ENCODE data around the gene RAD9A.

The RAD9A gene

DNA sequence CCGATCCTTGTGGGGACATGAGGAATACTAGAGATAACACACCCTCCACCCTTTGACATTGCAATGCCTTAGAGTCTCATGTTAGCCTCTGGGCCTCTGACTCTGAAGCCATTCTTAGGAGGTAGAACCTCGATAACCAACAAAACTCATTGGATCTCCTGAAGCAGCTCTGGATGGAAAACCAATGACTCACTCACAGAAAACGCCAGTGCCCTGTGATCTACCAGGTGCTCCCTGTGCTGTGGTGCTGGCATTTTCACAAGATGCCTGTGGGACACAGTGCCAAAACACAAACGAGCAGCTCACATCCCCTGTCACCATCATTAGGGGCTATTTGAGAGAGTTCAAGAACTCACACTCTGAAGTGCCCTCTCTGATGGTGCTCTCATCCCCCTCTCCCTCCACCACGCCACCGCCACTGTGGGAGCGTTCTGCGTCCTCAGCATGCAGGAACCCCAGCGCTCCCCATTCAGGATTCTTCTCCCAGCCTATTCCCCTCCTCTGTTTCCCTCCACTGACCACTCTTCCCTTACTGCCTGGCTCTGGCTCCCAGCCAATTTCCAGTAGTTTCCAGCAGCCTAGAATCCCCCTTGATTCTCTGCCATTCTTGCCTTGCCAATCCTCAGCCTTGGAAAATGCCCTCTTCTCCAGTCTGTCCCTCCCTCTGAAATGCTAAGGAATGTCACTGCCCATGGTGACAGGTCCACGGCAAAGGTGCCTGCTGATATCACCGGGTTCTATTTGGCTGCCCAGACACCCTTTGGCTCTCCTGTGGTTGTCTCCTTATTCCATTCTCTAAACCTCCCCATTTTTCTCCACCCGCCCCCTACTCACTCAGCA is 33.7 kb upstream of the RAD9A start:
- DNase-seq = no peak

DNA sequence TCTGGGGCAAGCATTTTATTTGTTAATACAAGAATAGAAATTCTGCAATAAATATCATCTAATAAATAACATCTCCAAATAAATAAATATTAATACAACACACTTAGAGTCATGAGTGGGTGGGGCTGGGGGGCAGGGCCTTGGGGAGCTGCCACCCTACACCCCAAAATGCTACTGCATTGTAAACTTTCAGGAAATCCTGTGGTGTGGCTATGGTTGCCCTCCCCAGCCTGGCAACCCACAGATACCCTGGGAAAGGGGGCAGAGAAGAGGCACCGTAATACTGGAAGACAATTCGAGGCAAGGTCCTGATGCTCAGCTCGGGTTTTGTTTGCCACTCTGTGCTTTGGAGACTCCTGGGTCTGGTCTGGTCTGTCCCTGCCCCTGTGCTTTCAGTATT is 27.6 kb upstream of the RAD9A start:
- no peak for DNase-seq

DNA sequence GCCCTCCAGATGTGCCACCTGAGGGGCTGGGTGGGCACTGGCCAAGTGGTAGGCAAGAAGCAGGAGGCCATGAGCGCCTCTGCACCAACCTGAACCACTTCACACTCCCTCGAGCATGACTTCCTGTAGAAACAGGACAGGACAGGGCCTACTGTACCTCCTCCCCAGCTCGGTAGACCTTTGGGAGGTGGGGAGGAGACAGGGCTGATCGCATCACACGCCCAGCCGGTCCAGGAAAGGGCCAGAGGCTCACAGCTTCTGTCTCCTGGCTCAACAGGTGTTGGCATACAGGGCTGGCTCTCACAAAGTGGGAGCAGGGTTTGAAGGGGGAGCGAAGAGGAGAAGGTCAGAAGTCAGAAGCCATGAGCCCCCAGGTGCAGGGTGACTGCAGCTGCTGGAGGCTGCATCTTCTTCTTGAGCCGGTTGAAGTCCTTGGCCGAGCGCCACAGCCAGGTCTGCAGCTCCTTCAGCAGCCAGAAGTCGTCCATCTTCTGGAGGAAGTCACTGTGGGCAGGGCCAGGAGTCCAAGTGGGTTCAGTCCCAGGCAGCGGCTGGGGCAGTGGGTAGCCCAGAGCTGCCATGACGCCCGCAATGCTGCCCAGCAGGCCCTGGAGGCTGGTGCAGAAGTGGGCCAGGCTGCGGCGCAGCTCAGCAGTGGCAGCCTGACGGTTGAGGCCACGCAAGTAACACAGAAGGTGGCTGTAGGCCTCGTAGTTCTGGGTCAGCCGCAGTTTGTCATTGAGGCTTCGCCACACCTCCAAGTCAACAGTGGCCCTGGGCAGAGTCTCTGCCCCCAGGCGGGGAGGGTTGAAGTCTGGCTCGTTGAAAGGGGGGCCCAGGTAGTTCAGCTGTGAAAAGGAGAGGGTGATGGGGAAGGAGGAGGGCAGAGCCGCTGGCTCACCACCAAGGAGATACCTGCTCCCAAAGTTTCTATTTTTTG is 26.7 kb upstream of the RAD9A start:
- no peak for DNase-seq

DNA sequence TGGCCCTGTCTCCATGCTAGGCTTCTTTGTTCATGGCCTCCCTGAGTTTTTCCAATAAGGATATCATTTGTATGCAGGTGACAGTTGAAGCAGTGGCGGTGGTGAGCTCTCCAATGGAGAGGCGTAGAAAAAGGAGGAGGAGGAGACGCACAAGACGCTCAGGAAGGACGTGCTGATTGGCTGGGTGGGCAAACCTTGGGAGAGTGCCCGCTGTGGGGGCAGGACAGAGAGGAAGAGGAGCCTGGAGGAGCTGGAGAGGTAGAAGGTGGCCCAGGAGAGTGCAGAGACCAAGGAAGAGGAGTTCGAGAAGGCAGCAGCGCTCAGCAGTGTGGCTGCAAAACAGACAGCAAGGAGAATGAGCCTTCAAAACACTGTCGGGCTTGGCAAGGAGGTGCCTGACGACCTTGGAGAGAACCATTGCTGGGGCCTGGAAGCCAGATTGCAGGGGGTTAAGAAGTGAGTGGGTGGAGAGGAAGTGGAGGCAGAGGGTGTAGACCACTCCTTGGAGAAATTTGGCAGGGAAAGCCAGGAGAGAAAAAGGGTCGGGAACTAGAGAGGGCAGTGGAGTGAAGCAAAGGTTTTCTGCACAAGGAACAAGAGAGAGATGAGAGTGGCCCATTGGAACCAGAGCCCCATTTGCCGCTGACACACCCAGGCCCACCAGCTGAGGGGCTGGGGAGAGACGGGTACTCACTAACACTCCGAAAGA is 25.9 kb upstream of the RAD9A start:
- no peak for DNase-seq

DNA sequence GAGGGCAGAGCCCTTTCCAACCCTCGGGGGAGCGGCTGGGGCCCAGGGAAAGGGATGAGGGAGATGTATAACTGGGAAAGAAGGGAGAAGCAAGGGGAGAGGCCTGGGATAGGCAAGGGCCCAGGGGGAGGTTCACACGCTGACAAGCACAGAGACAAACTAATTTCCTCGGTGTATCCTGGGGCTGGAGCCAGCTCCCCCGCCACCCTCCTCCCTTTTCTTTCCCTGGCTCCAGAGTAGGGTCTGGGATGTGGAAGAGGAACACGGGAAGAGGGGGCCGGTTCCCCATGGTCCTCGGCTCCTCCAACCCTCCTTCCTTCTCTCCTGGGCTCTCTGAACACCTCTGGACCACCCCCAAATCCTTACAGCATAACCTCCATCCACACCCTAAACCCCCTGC is 25.2 kb upstream of the RAD9A start:
- no peak for DNase-seq

DNA sequence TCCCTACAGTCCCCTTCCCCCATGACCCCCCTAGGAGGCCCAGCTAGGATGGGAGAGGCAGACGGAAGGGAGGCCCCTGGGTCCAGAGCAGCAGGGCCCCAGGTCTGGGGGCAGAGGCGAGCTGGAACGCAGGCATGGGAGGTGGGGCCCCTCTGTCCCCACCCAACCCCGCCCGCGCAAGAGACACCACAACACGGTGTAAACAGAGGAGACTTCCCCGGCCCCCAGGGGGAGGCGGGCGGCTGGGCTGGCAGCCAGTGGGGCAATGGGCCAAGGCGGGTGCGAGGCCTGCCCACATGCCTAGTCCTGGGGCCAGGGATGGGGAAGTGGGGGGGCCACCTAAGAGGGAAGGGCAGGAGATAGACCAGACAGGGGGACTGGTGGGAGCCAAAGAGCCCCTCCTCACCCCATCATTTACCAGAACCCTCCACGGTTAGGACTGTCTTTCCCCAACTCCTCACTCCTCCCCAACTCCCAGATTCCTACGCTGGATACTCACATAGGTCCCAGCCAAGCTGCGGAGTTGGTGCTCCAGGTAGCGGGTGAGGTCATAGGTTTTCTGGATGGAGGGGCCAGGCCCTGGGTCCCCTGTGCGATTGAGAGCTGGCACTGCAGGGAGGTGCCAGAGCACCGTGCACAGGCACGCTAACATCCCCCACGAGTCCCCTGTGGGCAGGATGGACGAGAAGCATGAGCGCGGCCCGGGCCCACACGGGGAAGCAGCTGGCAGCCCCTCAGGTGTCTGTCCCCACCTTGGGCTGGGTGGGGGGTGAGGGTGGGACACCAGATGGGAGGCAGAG is 24.6 kb upstream of the RAD9A start:
- DNase-seq = no peak

DNA sequence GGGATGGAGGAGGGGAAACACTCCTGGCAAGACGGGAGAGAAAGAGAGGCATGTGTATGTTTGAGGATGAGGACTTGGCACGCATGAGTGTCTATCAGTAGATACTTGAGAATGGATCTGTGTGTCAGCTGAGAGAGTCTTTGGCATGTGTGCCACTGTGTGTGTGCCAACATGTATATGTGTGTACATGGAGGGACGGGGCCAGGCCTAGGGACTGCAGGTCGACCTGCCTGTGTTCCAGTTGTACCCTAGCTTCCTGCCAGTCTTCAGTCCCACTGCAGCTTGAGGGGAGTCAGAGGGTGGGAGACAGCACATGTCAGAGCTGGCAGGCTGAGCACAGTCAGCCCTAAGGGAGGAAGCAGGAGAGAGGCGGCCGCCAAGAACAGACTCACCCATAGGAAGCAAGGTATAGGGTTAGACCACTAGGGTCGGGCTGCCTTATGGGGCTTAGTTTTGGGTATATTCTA is 24.0 kb upstream of the RAD9A start:
- DNase-seq = peak; percentile 72

DNA sequence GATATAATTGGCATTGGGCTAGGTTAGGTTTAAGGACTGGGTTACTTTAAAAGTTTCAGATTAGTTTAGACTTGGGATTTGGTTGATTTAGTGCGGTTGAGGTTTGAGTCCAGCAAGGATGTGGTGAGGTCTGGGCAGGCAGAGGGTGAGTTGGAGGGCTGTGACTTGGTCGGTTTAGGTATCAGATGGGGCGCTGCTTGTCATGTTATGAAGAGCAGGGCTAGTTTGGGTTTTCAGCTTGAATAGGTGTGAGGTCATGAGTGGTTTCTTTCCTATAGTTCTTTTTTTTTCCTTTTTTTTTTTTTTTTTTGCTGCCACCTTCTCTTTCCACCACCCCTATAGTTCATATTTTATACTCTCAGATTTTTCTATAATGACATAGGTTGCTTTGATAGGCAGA is 23.2 kb upstream of the RAD9A start:
- no peak for DNase-seq

DNA sequence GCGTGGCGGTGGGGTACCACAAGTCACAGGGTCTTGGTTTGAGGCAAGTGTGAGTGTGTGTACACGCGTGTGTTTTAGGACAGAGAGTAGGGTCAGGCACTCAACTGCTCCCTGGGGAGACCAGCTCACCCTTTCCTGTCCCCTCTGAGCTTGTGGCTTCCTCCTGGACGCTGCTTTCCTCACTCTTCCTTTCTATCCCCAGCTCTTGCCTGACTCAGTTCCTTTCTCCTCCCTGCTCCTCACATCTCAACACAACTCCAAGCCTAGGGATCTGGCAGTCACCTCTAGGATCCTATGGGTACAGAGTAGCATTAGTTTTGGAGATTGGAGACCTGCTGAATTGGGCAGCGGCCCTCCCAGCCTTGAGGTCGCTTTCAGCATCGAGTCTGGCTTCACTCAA is 22.5 kb upstream of the RAD9A start:
- DNase-seq = no peak

DNA sequence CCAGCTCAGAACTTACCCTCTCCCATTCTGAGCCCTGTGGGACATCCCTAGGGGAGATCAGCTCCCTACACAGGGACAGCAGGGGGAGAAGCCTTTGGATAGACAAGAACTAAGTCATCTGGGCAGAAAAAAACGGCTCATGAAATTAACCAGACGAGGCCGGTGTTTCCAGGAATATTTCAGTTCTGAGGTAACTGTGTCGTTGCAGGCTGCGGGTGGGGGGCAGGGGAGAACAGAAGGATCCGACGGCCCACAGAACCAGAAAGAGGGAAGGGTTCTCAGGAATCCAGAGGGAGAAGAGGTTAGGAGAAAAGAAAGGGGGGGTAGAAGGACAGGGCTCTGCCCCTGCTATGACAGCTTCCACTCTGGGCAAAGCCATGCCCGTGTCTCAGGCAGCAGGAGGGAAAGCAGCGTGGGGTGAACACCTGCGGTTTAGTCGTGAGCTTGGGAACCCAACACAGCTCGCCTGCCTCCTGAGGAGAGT is 21.9 kb upstream of the RAD9A start:
- DNase-seq = no peak

DNA sequence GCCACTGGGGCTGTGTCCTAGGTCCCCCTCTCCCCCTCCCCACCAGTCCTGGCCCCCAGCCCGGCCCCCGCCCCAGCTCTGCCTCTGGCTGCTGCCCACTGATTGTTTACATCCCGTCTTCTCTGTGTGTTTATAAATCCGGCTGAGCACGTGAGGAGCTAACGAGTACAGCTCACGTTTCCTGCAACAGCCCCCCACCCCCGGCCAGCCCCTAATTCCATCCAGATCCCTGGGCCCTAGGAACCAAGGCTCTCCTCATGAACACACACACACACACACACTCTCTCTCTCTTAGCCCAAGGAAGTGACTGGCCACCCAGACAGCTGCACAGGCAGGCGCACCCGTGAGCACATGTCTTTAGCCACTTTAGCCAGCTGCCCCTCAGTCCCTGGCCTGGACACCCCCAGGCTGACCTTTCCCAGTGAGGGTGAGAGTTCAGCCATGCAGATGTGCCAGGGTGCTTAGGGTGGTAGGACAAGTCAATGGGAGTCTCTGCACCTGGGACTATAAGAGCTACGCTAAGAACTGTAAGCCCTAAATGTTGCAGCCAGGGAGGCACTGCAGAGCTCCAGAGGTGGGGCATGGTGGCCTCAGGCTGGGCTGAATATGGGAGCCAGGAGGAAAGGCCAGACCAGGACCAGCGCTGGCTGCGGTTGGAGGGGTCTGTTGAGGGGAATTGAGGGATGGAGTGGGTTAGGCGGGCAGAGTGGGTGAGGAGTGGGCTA is 21.3 kb upstream of the RAD9A start:
- no peak for DNase-seq

DNA sequence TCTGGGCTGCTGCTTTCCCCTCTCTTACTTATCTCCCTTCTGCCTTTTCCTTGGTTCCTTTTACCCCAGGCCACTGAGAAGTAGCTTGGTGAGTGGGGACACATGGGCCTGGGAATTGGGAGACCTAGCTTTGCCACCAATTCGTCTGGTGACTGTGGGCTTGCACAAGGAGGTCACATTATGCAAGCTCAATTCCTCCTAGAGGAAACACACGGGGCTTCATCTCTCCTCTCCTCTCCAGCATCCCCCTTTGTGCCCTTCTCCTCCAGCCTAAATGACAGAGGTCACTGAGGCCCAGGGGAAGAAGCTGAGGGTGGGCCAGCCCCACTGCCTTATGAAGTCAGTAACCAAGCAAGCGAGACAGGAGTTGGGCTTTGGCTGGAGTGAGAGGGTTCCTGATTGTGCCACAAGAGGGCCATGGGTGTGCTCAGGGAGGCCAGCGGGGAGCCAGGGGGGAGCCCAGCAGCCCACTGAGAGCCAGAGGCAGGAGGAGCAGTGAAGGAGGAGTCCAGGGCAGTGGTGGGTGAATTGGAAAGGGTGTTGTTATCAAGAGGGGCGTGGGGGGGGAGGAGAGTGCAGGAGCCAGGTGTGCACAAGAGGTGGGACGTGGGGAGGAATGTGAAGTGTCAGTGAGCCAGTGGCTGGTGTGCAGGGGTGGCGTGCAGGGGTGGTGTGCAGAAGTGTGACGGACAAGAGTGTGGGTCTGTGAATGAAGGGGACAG is 20.4 kb upstream of the RAD9A start:
- no peak for DNase-seq

DNA sequence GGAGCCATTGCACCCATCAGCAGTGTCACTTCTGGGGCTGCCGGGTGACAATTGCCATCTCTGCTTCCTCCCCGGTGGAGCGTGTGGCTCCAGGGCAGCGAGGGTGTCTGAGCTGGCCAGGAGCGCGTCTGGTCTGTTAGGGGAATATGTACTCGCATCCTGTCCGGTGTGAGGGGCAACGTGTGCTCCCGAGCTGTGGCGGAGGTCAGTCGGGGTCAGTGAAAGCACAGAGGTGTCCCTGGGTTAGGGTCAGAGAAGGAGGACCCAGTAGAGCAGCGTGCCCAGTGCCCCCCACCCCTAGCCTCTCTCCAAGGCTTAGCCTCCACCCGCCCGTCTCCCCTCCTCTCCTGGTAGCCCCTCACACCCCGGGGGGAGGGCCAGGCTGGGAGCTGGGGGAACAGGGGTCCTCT is 19.9 kb upstream of the RAD9A start:
- no peak for DNase-seq

DNA sequence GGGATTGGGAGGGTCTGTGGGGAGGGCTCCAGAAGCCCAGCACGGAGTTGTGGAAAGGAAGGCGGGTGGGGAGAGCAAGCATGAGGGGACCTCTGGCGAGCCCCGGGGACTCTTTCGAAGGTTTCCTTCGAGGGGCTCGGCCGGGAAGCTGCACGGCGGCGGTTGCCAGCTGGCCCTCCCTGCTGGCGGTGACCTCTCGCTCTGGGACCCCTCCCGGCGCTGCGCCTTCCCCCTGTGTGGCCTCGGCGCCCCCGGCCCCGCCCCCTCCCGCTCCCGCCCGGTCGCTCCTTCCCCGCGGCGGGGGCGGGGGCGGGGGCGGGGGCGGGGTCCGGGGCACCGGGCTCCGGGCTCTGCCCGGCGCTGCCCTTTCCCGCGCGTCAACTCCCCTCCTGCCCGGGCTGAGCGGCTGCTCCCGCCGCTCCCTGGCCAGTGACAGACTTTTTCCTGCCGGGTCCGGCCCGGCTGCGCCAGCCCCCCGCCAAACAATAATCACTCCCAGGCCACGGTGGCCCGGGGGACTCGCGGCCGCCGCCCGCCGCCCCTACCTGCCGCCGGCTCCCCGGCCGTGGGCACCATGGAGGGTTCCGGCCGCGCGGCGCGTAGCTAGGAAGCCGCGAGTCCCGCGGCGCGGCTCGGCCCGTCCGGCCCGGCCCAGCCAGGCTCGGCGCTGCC is 19.3 kb upstream of the RAD9A start:
- no peak for DNase-seq

DNA sequence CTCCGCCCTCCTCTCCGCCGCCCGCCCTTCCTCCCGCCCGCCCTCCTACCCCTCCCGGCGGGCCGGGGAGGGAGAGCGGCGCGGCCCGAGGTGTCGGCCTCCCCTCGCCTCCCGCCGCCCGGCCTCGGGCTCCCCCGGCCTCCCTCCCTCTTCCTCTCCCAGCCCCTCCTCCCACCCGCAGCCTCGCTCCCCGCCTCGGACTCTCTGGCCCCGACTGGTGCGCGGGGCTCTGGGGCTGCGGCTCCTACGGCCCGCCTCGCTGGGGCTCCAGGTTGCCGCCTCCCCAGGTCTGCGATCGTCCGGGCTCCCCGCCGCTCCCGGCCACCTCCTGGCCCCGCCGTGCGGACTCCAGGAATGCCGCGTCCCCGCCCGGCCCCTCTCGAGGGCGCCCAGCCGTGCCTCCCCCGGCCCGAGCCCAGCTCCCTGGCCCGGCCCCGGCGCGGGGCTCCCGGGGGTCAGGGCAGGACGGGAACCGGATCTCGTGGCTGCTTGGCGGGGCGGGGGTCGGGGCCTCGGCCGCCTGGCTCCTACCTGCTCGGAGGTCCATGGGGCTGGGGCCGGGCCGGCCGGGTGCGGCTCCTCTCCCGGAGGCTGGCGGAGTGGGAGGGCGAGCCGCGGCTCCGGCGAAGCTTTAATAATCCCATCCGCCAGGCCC is 18.7 kb upstream of the RAD9A start, which contains the start of gene CLCF1:
TSS of gene CLCF1 (minus strand) at position 606 of the 655 bp plus-strand sequence. CDS start at position 547, 59 bp downstream.
- no peak for DNase-seq

DNA sequence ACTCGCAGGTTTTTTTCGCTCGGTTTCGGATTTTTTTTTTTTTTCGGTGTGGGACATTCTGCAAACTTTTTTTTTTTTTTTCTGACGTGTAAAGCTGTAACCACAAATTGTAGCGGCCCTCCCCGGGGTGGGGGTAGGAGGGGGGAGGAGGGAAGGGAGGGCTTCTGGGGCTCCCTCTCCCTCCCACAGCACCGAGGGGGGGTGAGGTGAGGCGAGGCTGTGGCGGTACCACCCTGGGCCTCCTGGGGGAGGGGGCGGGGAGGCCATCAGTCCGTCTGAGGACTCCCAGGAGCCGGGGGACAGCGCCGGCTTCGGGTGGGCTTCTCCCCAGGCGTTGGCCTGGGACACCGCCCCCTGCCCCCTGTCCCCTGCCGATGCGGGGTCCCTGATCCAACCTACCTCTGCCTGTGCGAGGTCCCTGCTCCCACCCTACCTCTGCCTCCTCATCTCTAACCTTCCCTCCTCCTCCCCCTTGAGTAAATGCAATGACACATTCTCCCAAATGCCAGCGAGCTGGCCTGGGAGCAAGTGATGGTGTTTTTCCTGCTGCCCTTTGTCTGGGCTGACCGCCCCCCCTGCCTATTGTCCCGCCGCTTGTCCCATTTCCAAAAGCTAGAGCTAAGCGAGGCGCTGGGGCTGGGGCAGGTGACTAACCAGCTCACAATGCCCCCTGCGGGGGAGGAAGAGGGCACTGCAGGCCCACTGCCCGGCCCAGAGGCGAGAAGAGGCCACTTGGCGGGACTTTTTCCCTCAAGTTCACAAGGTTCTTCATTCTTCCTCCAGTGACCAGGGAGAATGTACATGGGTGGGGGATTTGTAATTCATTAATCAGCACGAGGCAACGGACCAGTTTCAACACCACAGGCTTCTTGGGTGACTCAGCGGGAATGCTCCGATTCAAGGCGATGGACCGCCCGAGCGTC is 17.9 kb upstream of the RAD9A start:
- DNase-seq = no peak

DNA sequence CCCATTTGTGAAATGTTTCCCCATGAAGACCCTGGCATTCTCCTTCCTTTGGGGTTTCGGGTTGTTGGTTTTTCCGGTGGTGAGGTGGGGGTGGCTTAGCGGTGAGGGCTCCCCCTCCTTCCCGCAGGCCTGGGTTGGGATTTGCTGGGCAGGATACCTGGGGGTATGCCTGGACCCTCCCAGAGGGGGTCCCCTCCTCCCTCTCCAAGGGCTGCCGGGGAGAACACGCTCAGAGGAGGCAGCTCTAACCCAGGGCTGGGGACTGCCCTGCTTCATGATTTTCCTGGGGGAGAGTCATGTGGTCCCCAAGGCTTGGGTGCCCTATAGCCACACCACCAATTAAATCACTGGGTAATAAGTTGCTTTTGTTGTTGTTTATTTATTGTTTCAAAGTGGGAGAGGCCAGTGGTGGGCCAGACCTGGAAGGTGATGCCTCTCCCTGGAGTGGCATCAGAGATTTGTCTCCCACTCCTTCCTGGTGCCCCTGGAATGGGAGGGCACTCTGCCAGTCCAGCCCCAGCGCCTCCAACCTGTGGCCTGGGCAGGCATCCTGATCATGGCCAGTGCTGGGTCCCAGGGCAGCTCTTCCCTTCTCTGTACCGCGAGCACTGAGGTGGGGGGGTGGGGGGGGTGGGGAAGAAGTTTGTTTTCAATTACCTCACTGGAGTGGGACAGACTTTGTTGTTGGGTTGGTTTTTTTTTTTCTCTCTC is 17.1 kb upstream of the RAD9A start:
- DNase-seq = no peak

All from NCI-H2029 treated with DMSO at 0.1 percent for 48 hours (cell line).